ENCODE results near the gene TRAPPC4.
"Not testable (repeated sequence)": the region's sequence is repeated elsewhere in the genome, so short reads cannot be mapped to it uniquely, and the experiment has no call there.

TRAPPC4 gene

DNA sequence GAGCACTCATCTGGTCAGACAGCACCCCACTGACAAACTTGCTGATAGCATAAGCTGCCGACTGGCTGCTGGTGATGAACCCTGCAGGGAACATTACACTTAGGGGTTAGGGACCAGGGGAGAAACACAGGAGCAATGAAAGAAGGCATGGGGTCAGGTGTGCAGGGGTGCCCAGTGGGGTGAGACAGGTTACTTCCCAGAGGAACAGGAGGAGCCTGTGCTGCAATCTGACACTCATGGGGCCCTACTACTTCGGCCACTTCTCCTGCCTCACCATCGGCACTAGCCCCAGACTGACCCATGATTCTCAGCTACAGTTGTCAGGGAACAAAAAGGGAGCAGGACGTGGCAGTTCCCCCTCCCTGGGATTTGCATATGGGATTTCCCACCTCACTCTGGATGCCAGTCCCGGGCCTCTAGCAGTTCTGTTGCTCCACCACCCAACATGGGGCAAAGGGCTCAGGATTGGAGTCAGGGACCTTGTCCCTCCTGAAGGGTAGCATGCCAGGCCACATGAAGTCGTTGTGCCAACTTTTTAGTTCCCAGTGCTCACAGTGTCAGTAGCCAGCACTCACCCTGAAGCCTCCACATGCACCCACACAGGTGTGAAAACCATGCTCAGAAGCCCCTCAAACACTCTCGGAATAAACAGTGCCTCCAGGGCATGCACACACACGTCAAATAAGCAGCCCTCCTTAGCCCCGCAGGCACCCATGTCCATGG is 9.9 kb downstream of the TRAPPC4 start:
- TF ChIP-seq, protein P1, sequence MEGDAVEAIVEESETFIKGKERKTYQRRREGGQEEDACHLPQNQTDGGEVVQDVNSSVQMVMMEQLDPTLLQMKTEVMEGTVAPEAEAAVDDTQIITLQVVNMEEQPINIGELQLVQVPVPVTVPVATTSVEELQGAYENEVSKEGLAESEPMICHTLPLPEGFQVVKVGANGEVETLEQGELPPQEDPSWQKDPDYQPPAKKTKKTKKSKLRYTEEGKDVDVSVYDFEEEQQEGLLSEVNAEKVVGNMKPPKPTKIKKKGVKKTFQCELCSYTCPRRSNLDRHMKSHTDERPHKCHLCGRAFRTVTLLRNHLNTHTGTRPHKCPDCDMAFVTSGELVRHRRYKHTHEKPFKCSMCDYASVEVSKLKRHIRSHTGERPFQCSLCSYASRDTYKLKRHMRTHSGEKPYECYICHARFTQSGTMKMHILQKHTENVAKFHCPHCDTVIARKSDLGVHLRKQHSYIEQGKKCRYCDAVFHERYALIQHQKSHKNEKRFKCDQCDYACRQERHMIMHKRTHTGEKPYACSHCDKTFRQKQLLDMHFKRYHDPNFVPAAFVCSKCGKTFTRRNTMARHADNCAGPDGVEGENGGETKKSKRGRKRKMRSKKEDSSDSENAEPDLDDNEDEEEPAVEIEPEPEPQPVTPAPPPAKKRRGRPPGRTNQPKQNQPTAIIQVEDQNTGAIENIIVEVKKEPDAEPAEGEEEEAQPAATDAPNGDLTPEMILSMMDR (IDR thresholded peaks at IDR 0.05; ENCODE audit: low read depth, low read length, missing control alignments): no peak
- no peak overlapping the region for H3K4me3 ChIP-seq (replicated peaks; ENCODE audit: low read depth, low read length)
- DNase-seq (ENCODE audit: extremely low read depth, low read depth): no peak

DNA sequence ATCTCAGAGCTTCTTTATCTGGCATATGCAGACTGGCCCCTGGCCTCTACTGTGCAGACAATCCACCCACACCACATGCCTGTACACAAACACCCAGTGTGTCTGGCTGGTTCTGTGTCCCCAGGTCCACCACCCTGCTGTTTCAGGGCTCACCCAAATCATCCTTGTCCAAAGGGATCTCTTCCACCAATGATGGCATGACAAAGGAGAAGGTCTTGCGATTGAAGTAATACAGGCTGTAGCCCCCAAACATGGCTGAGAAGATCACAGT is 10.4 kb downstream of the TRAPPC4 start:
- TF ChIP-seq, protein P1 (IDR thresholded peaks at IDR 0.05; ENCODE audit: low read depth, low read length, missing control alignments): no peak
- DNase-seq (ENCODE audit: extremely low read depth, low read depth): no peak
- peak overlapping the region; percentile 77 for H3K4me3 ChIP-seq (replicated peaks; ENCODE audit: low read depth, low read length)

DNA sequence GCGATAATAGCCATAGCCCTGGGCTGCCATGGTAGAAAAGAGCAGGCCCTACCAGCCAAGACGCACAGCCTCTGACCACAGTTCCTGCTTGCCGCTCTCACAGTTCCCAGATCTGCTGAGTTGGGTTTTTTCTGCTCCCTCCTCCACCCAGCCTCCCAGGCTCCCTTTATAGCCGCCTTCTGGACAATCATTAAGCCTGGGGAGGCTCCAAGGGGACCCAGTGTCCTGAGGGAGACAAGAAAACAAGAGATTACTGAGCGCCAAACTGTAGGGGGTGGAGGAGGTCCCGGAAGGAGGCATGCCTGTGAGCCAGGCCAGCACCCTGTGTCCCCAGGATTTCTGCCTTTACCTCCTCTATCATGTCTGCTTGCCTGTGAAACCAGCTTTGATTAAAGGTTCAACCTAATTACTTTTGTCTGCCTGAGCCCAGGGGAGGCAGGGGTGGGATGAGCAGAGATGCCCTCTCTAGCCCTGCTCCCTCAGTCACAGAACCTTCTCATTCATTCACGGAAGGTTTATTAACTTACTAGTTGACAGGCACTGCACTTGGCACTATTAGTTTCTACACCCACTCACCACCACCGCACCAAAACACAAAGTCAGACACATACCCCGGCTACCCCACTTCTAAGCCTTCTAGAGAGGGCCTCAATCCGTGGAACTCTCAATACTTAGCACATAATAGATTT is 10.9 kb downstream of the TRAPPC4 start:
- no peak for DNase-seq (ENCODE audit: extremely low read depth, low read depth)
- TF ChIP-seq, protein P1 (IDR thresholded peaks at IDR 0.05; ENCODE audit: low read depth, low read length, missing control alignments): no peak
- H3K4me3 ChIP-seq (replicated peaks; ENCODE audit: low read depth, low read length): peak overlapping the region; percentile 77

DNA sequence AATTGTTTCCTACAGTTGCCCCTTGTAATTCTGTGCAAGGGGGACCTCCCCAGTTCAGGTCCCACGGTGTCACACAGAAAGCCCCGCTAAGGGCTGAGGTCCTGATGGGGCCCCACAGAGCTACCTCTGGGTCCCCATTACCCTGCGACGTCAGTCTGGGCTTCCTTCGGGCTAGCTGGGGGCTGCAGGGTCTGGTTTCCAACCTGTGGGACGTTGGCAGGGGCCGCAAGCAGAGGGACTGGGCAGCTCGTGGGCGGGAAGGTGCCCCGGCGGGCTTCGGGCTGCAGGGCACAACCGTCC is 11.4 kb downstream of the TRAPPC4 start:
- no peak for DNase-seq (ENCODE audit: extremely low read depth, low read depth)

DNA sequence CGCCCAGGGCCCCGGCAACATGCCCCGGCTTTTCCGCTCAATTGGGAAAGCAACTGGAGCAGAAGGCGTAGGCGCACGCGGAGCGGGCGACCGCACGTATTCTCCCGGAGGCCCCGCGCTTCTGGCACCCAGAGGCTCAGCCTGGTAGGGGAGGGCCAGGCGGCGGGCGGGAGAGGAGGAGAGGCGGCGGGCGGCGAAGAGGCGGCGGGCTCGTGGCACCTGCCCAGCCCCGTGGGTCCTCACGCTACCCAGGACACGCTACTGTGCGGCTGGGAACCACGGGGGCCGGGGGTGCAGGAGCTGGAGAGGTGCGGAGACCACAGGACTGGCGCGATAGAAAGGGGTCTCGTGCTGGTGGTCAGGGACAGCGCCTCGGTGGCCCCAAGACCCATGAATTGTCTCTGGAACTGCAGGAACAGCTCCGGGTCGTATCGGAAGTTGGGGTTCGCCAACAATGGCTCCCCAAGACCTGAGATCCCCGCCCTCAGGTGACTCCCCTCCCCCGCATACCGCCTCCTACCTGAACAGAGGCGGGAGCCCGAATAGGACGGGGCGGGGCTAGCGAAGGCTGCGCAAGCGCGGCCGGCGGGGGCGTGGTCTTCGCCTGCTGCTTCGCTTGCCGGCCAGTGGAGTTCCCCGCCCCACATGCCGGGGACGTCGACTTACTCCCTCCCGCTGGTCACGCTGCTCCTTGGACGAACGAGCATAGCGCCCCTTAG is 11.9 kb downstream of the TRAPPC4 start, which contains the start of gene SLC37A4:
Gene SLC37A4, minus strand, starts transcription at position 549 of the 719 bp plus-strand sequence.
- peak; percentile 89 for DNase-seq (ENCODE audit: extremely low read depth, low read depth)
- TF ChIP-seq, protein P1 (IDR thresholded peaks at IDR 0.05; ENCODE audit: low read depth, low read length, missing control alignments): no peak
- H3K4me3 ChIP-seq (replicated peaks; ENCODE audit: low read depth, low read length): peak within 1 kb of the TSS; percentile 77

More for the DNA sequence above, 11.4 kb downstream of the TRAPPC4 start:
- H3K4me3 ChIP-seq (replicated peaks; ENCODE audit: low read depth, low read length): peak overlapping the region; percentile 77
- TF ChIP-seq, protein P1 (IDR thresholded peaks at IDR 0.05; ENCODE audit: low read depth, low read length, missing control alignments): no peak

DNA sequence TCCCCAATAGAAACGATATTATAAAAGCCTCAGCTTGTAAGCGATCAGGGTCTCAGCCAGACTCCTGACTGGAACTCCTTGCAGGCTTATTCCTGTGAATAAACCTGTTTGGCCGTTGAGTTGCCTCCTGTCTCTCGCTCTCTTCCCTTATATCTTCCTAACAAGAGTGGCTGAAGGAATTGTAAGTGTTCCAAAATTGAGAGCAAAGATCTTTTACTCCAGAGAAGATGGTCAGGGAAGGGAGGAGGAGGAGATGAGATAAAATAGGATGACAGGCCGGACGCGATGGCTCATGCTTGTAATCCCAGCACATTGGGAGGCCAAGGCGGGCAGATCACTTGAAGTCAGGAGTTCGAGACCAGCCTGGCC is 13.3 kb downstream of the TRAPPC4 start:
- H3K4me3 ChIP-seq (replicated peaks; ENCODE audit: low read depth, low read length): no peak overlapping the region
- no peak for DNase-seq (ENCODE audit: extremely low read depth, low read depth)
- TF ChIP-seq, protein P1 (IDR thresholded peaks at IDR 0.05; ENCODE audit: low read depth, low read length, missing control alignments): no peak

DNA sequence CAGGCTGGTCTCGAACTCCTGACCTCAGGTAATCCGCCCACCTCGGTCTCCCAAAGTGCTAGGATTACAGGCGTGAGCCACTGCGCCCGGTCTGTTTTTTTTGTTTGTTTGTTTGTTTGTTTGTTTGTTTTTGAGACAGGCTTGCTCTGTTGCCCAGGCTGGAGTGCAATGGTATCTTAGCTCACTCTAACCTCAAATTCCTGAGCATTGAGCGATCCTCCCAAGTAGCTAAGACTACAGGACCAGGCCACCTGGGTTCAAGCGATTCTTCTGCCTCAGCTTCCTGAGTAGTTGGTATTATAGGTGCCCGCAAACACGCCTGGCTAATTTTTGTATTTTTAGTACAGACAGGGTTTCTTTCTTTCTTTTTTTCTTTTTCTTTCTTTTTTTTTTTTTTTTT is 14.9 kb downstream of the TRAPPC4 start:
- DNase-seq (ENCODE audit: extremely low read depth, low read depth); H3K4me3 ChIP-seq (replicated peaks; ENCODE audit: low read depth, low read length): not testable (repeated sequence)

Measured in HFF-Myc (cell line).